GM20000 (cell line): ENCODE results near the gene FNDC1.

Experiments
- DNase-seq: peaks from one replicate; pipeline ENCODE4 v3.0.0; 2012; ENCODE audit warnings: low spot score
- CTCF ChIP-seq: IDR thresholded peaks from 2 replicates; pipeline ENCODE4 v1.5.1; 2012; ENCODE audit warnings: mild to moderate bottlenecking, control low read depth; ENCODE audit errors: extremely low read depth, missing control alignments

Gene FNDC1

DNA sequence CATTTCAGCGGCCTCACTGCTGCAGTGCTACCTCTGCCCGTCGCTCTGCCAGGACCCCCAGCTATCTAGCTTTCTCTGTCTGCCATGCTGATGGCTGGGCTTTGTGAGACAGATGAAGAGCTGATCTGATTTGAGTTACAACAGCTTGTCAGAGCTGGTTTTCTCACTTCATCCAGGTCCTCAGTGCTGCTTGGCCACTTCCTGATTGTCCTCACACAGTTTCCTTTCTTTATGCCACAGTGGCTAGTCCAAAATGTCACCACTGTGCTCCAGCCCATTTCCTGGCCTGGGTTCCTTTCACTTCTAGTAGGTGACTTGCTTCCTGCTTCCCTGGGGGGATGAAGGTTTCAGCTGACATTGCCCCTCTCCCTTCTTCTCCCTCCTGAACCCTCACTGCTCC, 35.4 kb downstream of the FNDC1 start:
- no peak for DNase-seq
- no peak for TF ChIP-seq CTCF

DNA sequence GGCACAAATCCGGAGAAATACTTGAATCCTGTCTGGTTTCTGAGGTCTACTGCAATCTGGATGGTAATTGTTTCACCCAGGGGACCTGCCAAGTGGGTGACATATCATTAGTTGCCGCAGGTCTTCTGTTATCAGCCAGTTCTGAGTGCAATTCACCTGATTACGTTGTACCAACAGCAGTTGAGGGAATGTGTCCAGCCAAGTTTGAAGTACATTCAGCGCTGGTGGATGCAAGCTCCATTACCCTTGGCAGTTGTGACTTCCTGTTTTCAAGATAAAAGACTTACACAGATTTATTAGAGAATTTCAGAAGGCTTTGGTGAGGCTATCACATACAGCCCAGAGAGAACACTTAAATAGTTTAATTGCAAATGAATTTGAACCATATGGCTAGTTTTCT, 42.8 kb downstream of the FNDC1 start:
- no peak for DNase-seq
- no peak for TF ChIP-seq CTCF

DNA sequence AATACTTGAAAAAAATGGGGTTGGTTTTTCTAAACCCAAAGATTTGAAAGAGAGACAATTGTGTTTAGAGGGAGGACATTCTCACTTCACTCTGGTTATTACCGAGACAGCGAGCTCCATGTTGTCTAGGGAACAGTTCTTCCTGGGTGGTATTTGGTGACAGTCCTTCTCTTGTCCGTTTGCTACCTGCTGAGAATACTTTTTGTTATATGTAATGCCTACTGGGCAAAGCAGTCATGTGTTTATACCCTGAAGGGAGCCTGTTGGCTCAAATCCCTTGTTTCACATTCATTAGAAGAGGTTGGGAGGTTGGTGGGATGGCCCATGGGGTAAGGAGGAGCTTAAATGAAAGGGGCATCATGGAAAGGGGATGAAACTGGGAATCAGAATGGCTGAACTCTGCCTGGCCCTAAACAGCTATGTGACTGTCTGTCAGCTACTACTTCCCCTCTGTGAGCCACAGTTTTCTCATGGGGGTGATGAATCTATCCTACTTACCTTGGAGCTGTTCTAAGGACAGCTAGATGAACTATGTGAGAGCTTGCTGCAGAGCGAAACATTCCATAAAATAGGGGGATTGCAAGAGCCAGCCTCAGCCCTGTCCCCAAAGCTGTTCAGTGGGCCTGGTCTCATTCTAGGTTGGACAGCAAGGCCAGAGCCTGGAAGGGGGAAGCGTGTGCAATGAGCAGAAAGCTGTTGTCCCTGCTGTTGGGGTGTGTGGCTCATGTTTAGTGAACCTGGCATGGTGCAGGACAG, 43.5 kb downstream of the FNDC1 start:
- no peak for TF ChIP-seq CTCF
- no peak for DNase-seq

GRCh38 chr6:159213405-159213804, 44.2 kb downstream of the FNDC1 start:
- no peak for TF ChIP-seq CTCF
- no peak for DNase-seq

GRCh38 chr6:159214281-159214680, 45.1 kb downstream of the FNDC1 start:
- TF ChIP-seq CTCF = no peak
- no peak for DNase-seq

GRCh38 chr6:159217595-159218275, 48.5 kb downstream of the FNDC1 start:
- DNase-seq = peak; percentile 61
- TF ChIP-seq CTCF = peak; percentile 28

DNA sequence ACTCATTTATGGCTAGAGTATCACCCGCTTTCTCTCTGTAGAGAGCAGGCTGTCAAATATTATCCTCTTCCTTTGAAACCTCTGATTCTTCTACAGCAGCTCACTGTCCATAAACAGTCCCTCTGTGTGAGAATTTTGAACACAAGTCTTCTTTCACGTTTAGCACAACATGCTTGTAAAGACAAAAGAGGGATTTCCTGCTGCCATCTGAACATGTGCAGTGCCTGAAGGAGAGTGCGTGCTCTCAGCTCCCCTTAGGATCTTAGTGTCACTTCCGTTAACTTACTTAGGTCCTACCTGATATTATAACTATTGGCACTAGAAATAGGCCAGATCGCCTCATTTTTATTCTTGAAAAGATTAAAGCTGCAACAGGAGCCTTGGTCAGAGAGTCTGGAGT, 50.9 kb downstream of the FNDC1 start:
- no peak for DNase-seq
- TF ChIP-seq CTCF = no peak
